ENCODE results near the gene TMEM61.

TMEM61 gene

GRCh38 chr1:55018395-55018794 is 38.0 kb downstream of the TMEM61 start:
- TF ChIP-seq GATA3 (IDR thresholded peaks at IDR 0.05; ENCODE audit: low read depth, low read length) (no peak), GATA2 (IDR thresholded peaks at IDR 0.05; ENCODE audit: low read depth, low read length) (no peak)

GRCh38 chr1:55021942-55022546 is 41.6 kb downstream of the TMEM61 start:
- no peak for TF ChIP-seq GATA3 (IDR thresholded peaks at IDR 0.05; ENCODE audit: low read depth, low read length)
- no peak for TF ChIP-seq GATA2 (IDR thresholded peaks at IDR 0.05; ENCODE audit: low read depth, low read length)

GRCh38 chr1:55033265-55033614 is 52.8 kb downstream of the TMEM61 start:
- no peak for TF ChIP-seq GATA2 (IDR thresholded peaks at IDR 0.05; ENCODE audit: low read depth, low read length)
- no peak for TF ChIP-seq GATA3 (IDR thresholded peaks at IDR 0.05; ENCODE audit: low read depth, low read length)

GRCh38 chr1:55034476-55035133 is 54.2 kb downstream of the TMEM61 start:
- TF ChIP-seq GATA3 (IDR thresholded peaks at IDR 0.05; ENCODE audit: low read depth, low read length), result no peak
- no peak for TF ChIP-seq GATA2 (IDR thresholded peaks at IDR 0.05; ENCODE audit: low read depth, low read length)

GRCh38 chr1:55035904-55036303 is 55.5 kb downstream of the TMEM61 start:
- no peak for TF ChIP-seq GATA2 (IDR thresholded peaks at IDR 0.05; ENCODE audit: low read depth, low read length)
- no peak for TF ChIP-seq GATA3 (IDR thresholded peaks at IDR 0.05; ENCODE audit: low read depth, low read length)

- no peak for TF ChIP-seq GATA3 (IDR thresholded peaks at IDR 0.05; ENCODE audit: low read depth, low read length)
- TF ChIP-seq GATA2 (IDR thresholded peaks at IDR 0.05; ENCODE audit: low read depth, low read length), result no peak
These were observed 57.5 kb downstream of the TMEM61 start for GRCh38 chr1:55037733-55038551.

- TF ChIP-seq GATA3 (IDR thresholded peaks at IDR 0.05; ENCODE audit: low read depth, low read length) (no peak), GATA2 (IDR thresholded peaks at IDR 0.05; ENCODE audit: low read depth, low read length) (no peak)
These were observed 58.1 kb downstream of the TMEM61 start for GRCh38 chr1:55038552-55038838.

- TF ChIP-seq GATA2 (IDR thresholded peaks at IDR 0.05; ENCODE audit: low read depth, low read length) (no peak), GATA3 (IDR thresholded peaks at IDR 0.05; ENCODE audit: low read depth, low read length) (no peak)
These were observed 58.5 kb downstream of the TMEM61 start for GRCh38 chr1:55038974-55039341.

- no peak for TF ChIP-seq GATA3 (IDR thresholded peaks at IDR 0.05; ENCODE audit: low read depth, low read length)
- no peak for TF ChIP-seq GATA2 (IDR thresholded peaks at IDR 0.05; ENCODE audit: low read depth, low read length)
These were observed 59.1 kb downstream of the TMEM61 start, which contains the start of gene PCSK9 for GRCh38 chr1:55039342-55040082. PCSK9 (plus strand) TSS chr1:55039548; CDS start chr1:55039838, 290 bp downstream.

GRCh38 chr1:55040083-55040932 is 59.9 kb downstream of the TMEM61 start:
- TF ChIP-seq GATA3 (IDR thresholded peaks at IDR 0.05; ENCODE audit: low read depth, low read length) (no peak), GATA2 (IDR thresholded peaks at IDR 0.05; ENCODE audit: low read depth, low read length) (no peak)

GRCh38 chr1:55040933-55041494 is 60.6 kb downstream of the TMEM61 start:
- TF ChIP-seq GATA2 (IDR thresholded peaks at IDR 0.05; ENCODE audit: low read depth, low read length), result no peak
- no peak for TF ChIP-seq GATA3 (IDR thresholded peaks at IDR 0.05; ENCODE audit: low read depth, low read length)

GRCh38 chr1:55041613-55042012 is 61.2 kb downstream of the TMEM61 start:
- TF ChIP-seq GATA3 (IDR thresholded peaks at IDR 0.05; ENCODE audit: low read depth, low read length) (no peak), GATA2 (IDR thresholded peaks at IDR 0.05; ENCODE audit: low read depth, low read length) (no peak)

All from SH-SY5Y (cell line).